Measurements from ENCODE around the gene AURKB. TPM values are rescaled to one million over a fixed set of nuclear protein-coding genes. Genes with fewer than 3 reads are reported as not detected.

AURKB gene
- total RNA-seq, 2 experiments from 2014 or later, result 170 to 174 TPM

GRCh38 chr17:8159459-8160223 is 50.7 kb downstream of the AURKB start:
- no peak for TF ChIP-seq CTCF (IDR thresholded peaks at IDR 0.05)
- H3K4me3 Mint-ChIP-seq, result no peak overlapping the region
- H3K4me1 Mint-ChIP-seq (ENCODE audit: low read depth), result peaks cover 60% of the 10 kb centered on the region
- ChIA-PET CTCF (interaction anchor here (0.9 to 5.2 kb wide), 10 partner anchors 8 to 66 kb away, joined by 3 to 37 read pairs (median 10); partner anchors contain the start of gene ALOXE3), POLR2A (interaction anchor here (1.0 to 22.8 kb wide), 7 partner anchors 8 to 89 kb away, joined by 3 to 476 read pairs (median 22); partner anchors contain the start of genes ALOXE3, CTC1 and HES7)
- no peak for DNase-seq
- no peaks in the 10 kb centered on the region for H3K9me3 Mint-ChIP-seq
- intact Hi-C loops (cut with micrococcal nuclease), result no loop called here
- ATAC-seq, result no peak
- peaks cover 30% of the 10 kb centered on the region for H3K36me3 Mint-ChIP-seq (ENCODE audit: low read depth)
- peak overlapping the region; percentile 79 for H3K27ac Mint-ChIP-seq
- no peaks in the 10 kb centered on the region for H3K27me3 Mint-ChIP-seq

- no peaks in the 10 kb centered on the region for H3K27me3 Mint-ChIP-seq
Measured at GRCh38 chr17:8159032-8159400, 51.4 kb downstream of the AURKB start.

GRCh38 chr17:8158267-8159031 is 51.9 kb downstream of the AURKB start:
- DNase-seq (peak; percentile 94), ATAC-seq (peak; percentile 21)
- H3K27ac Mint-ChIP-seq, result peak overlapping the region; percentile 83
- TF ChIP-seq CTCF (IDR thresholded peaks at IDR 0.05), result peak; percentile 88
- intact Hi-C loops (cut with micrococcal nuclease), result no loop called here
- H3K27me3 Mint-ChIP-seq, result no peaks in the 10 kb centered on the region
- H3K9me3 Mint-ChIP-seq, result no peaks in the 10 kb centered on the region
- POLR2A ChIA-PET, result interaction anchor here (0.7 to 22.8 kb wide), 8 partner anchors 9 to 90 kb away, joined by 3 to 476 read pairs (median 14); partner anchors contain the start of genes ALOXE3 and HES7
- peaks cover 30% of the 10 kb centered on the region for H3K36me3 Mint-ChIP-seq (ENCODE audit: low read depth)
- CTCF ChIA-PET, result interaction anchor here (0.6 to 5.2 kb wide), 21 partner anchors 9 to 98 kb away, joined by 3 to 37 read pairs (median 4); partner anchors contain the start of gene AURKB
- H3K4me3 Mint-ChIP-seq, result peak overlapping the region; percentile 1
- peaks cover 57% of the 10 kb centered on the region for H3K4me1 Mint-ChIP-seq (ENCODE audit: low read depth)

More at GRCh38 chr17:8159032-8159400, 51.4 kb downstream of the AURKB start:
- no peaks in the 10 kb centered on the region for H3K9me3 Mint-ChIP-seq
- H3K36me3 Mint-ChIP-seq (ENCODE audit: low read depth), result peaks cover 30% of the 10 kb centered on the region
- peak overlapping the region; percentile 83 for H3K27ac Mint-ChIP-seq
- intact Hi-C loops (cut with micrococcal nuclease), result no loop called here
- no peak for ATAC-seq
- peaks cover 59% of the 10 kb centered on the region for H3K4me1 Mint-ChIP-seq (ENCODE audit: low read depth)
- no peak overlapping the region for H3K4me3 Mint-ChIP-seq
- no peak for DNase-seq
- POLR2A ChIA-PET, result interaction anchor here (1.0 to 22.8 kb wide), 6 partner anchors 9 to 89 kb away, joined by 3 to 476 read pairs (median 23); partner anchors contain the start of genes ALOXE3 and HES7
- TF ChIP-seq CTCF (IDR thresholded peaks at IDR 0.05), result no peak
- CTCF ChIA-PET, result interaction anchor here (0.8 to 5.2 kb wide), 18 partner anchors 9 to 98 kb away, joined by 3 to 37 read pairs (median 4); partner anchors contain the start of gene AURKB

- CTCF ChIA-PET, result interaction anchor here (0.9 to 5.2 kb wide), 16 partner anchors 17 to 94 kb away, joined by 3 to 27 read pairs (median 4); partner anchors contain the start of genes ALOXE3, CTC1 and HES7
- peak; percentile 73 for ATAC-seq
- H3K36me3 Mint-ChIP-seq (ENCODE audit: low read depth), result peaks cover 31% of the 10 kb centered on the region
- no peak overlapping the region for H3K4me3 Mint-ChIP-seq
- intact Hi-C loops (cut with micrococcal nuclease), result loop anchor here (2.0 kb wide), 1 partner anchor 18 kb away; no protein-coding TSS in a partner anchor
- no peaks in the 10 kb centered on the region for H3K9me3 Mint-ChIP-seq
- H3K27ac Mint-ChIP-seq, result no peak overlapping the region
- H3K27me3 Mint-ChIP-seq, result no peaks in the 10 kb centered on the region
- H3K4me1 Mint-ChIP-seq (ENCODE audit: low read depth), result peaks cover 59% of the 10 kb centered on the region
- TF ChIP-seq CTCF (IDR thresholded peaks at IDR 0.05), result no peak
- peak; percentile 100 for DNase-seq
- POLR2A ChIA-PET, result interaction anchor here (0.6 to 22.8 kb wide), 15 partner anchors 14 to 625 kb away, joined by 3 to 476 read pairs (median 6); partner anchors contain the start of genes ALOXE3, CTC1, HES7 and PFAS
Measured at GRCh38 chr17:8156246-8156992, 54.0 kb downstream of the AURKB start.
